ENCODE data around the gene ZNF189. TPM values are rescaled to one million over a fixed set of nuclear protein-coding genes. Genes with fewer than 3 reads are reported as not detected.

ZNF189 gene
- 10 to 100 TPM; 10.2 to 11.6 (median 11.2) TPM for total RNA-seq (2021; fragmentation: NEBNext Ultra II Directional; extraction: Animal tissue kit (Norgen Biotek cat#: 25700))
- long read RNA-seq, partial matches to known transcripts: 0 of 2 reads
- long read RNA-seq, other reads (novel, unspliced or antisense): 2 of 2 reads

- TF ChIP-seq CTCF (IDR thresholded peaks at IDR 0.05): no peak
- peaks cover 3% of the 10 kb centered on the region for H3K27me3 Mint-ChIP-seq (ENCODE audit: insufficient read depth)
- DNase-seq: peak; percentile 99
- H3K4me3 Mint-ChIP-seq: peak within 1 kb of the TSS; percentile 98
- peaks cover 9% of the 10 kb centered on the region for H3K9me3 Mint-ChIP-seq
- H3K27ac Mint-ChIP-seq: peak within 1 kb of the TSS; percentile 98
- peaks cover 69% of the 10 kb centered on the region for H3K36me3 Mint-ChIP-seq (ENCODE audit: low read depth)
- H3K4me1 Mint-ChIP-seq (ENCODE audit: low read depth): peaks cover 46% of the 10 kb centered on the region
Observed at GRCh38 chr9:101398068-101398929, at the start of gene ZNF189, which contains the start of gene MRPL50. Gene ZNF189, plus strand, starts transcription at chr9:101398851. Its CDS starts 306 bp downstream, at chr9:101399157. Gene MRPL50, minus strand, starts transcription at chr9:101398618. Its CDS starts 26 bp downstream, at chr9:101398592.

- no peaks in the 10 kb centered on the region for H3K36me3 Mint-ChIP-seq (ENCODE audit: low read depth)
- no peaks in the 10 kb centered on the region for H3K9me3 Mint-ChIP-seq
- no peak overlapping the region for H3K4me3 Mint-ChIP-seq
- DNase-seq: no peak
- no peak overlapping the region for H3K27ac Mint-ChIP-seq
- peaks cover 5% of the 10 kb centered on the region; the same call in 1 of the 2 replicates for H3K27me3 Mint-ChIP-seq (ENCODE audit: insufficient read depth)
- no peaks in the 10 kb centered on the region for H3K4me1 Mint-ChIP-seq (ENCODE audit: low read depth)
- TF ChIP-seq CTCF (IDR thresholded peaks at IDR 0.05): no peak
Observed at GRCh38 chr9:101350285-101350684, 48.4 kb upstream of the ZNF189 start.

GRCh38 chr9:101352892-101353463 lies 45.7 kb upstream of the ZNF189 start:
- no peak for TF ChIP-seq CTCF (IDR thresholded peaks at IDR 0.05)
- H3K4me1 Mint-ChIP-seq (ENCODE audit: low read depth): no peaks in the 10 kb centered on the region
- no peak overlapping the region for H3K4me3 Mint-ChIP-seq
- peaks cover 2% of the 10 kb centered on the region; the same call in 1 of the 2 replicates for H3K27me3 Mint-ChIP-seq (ENCODE audit: insufficient read depth)
- no peak for DNase-seq
- no peaks in the 10 kb centered on the region for H3K36me3 Mint-ChIP-seq (ENCODE audit: low read depth)
- H3K27ac Mint-ChIP-seq: no peak overlapping the region
- H3K9me3 Mint-ChIP-seq: no peaks in the 10 kb centered on the region

GRCh38 chr9:101353683-101354082 lies 45.0 kb upstream of the ZNF189 start:
- Mint-ChIP-seq H3K4me1 (ENCODE audit: low read depth) (no peaks in the 10 kb centered on the region), H3K27ac (no peak overlapping the region), H3K9me3 (no peaks in the 10 kb centered on the region), H3K36me3 (ENCODE audit: low read depth) (no peaks in the 10 kb centered on the region), H3K27me3 (ENCODE audit: insufficient read depth) (no peaks in the 10 kb centered on the region), H3K4me3 (no peak overlapping the region)
- DNase-seq: no peak
- TF ChIP-seq CTCF (IDR thresholded peaks at IDR 0.05): no peak

GRCh38 chr9:101354143-101354764 lies 44.4 kb upstream of the ZNF189 start:
- TF ChIP-seq CTCF (IDR thresholded peaks at IDR 0.05): no peak
- no peak for DNase-seq
- Mint-ChIP-seq H3K36me3 (ENCODE audit: low read depth) (no peaks in the 10 kb centered on the region), H3K9me3 (no peaks in the 10 kb centered on the region), H3K4me3 (no peak overlapping the region), H3K4me1 (ENCODE audit: low read depth) (no peaks in the 10 kb centered on the region), H3K27ac (no peak overlapping the region), H3K27me3 (ENCODE audit: insufficient read depth) (no peaks in the 10 kb centered on the region)
